HG03432 (cell line): ENCODE measurements around the gene FBXL7.

ENCODE experiments used
- ATAC-seq: cut with Tn5 transposase; IDR thresholded peaks from one replicate; pipeline ENCODE4 v1.9.1; 2021; ENCODE audit warnings: mild to moderate bottlenecking, moderate library complexity; ENCODE audit not compliant: unreplicated experiment

Gene FBXL7

GRCh38 chr5:15752663-15753285 is 252.8 kb downstream of the FBXL7 start:
- no peak for ATAC-seq

GRCh38 chr5:15753752-15754151 is 253.8 kb downstream of the FBXL7 start:
- ATAC-seq: no peak

- no peak for ATAC-seq
Measured at GRCh38 chr5:15757103-15757502, 257.1 kb downstream of the FBXL7 start.

- ATAC-seq: no peak
Measured at GRCh38 chr5:15757619-15758018, 257.6 kb downstream of the FBXL7 start.

GRCh38 chr5:15762668-15763067 is 262.7 kb downstream of the FBXL7 start:
- ATAC-seq: no peak

GRCh38 chr5:15763754-15764153 is 263.8 kb downstream of the FBXL7 start:
- ATAC-seq: no peak

- ATAC-seq: no peak
Measured at GRCh38 chr5:15768936-15769335, 269.0 kb downstream of the FBXL7 start.

- ATAC-seq: no peak
Measured at GRCh38 chr5:15772131-15772530, 272.2 kb downstream of the FBXL7 start.

GRCh38 chr5:15774632-15775031 is 274.7 kb downstream of the FBXL7 start:
- no peak for ATAC-seq

- ATAC-seq: no peak
Measured at GRCh38 chr5:15776346-15776745, 276.4 kb downstream of the FBXL7 start.

GRCh38 chr5:15783734-15784133 is 283.8 kb downstream of the FBXL7 start:
- ATAC-seq: no peak

- ATAC-seq: no peak
Measured at GRCh38 chr5:15785531-15785981, 285.6 kb downstream of the FBXL7 start.

- ATAC-seq: no peak
Measured at GRCh38 chr5:15786326-15786725, 286.3 kb downstream of the FBXL7 start.

- ATAC-seq: no peak
Measured at GRCh38 chr5:15786884-15787283, 286.9 kb downstream of the FBXL7 start.

GRCh38 chr5:15787681-15788080 is 287.7 kb downstream of the FBXL7 start:
- ATAC-seq: no peak

- no peak for ATAC-seq
Measured at GRCh38 chr5:15789642-15790041, 289.7 kb downstream of the FBXL7 start.

GRCh38 chr5:15790446-15791018 is 290.6 kb downstream of the FBXL7 start:
- no peak for ATAC-seq

- no peak for ATAC-seq
Measured at GRCh38 chr5:15791274-15791673, 291.3 kb downstream of the FBXL7 start.

- ATAC-seq: no peak
Measured at GRCh38 chr5:15791859-15792258, 291.9 kb downstream of the FBXL7 start.

GRCh38 chr5:15794052-15794985 is 294.3 kb downstream of the FBXL7 start:
- no peak for ATAC-seq

- no peak for ATAC-seq
Measured at GRCh38 chr5:15796096-15796495, 296.1 kb downstream of the FBXL7 start.

GRCh38 chr5:15796557-15796956 is 296.6 kb downstream of the FBXL7 start:
- ATAC-seq: no peak
